ENCODE measurements around the gene MRS2.
"Not testable (repeated sequence)": the region's sequence is repeated elsewhere in the genome, so short reads cannot be mapped to it uniquely, and the experiment has no call there.

Gene MRS2

GRCh38 chr6:24378473-24379097 lies 24.2 kb upstream of the MRS2 start:
- CTCF ChIA-PET, result interaction anchor here (0.7 kb wide), 1 partner anchor 9 kb away, joined by 3 read pairs; no protein-coding TSS in a partner anchor
- TF ChIP-seq ZNF384 (IDR thresholded peaks at IDR 0.05), result no peak
- TF ChIP-seq CTBP1 (IDR thresholded peaks at IDR 0.05; ENCODE audit: borderline replicate concordance), result no peak
- TF ChIP-seq BHLHE40 (IDR thresholded peaks at IDR 0.05; ENCODE audit: borderline replicate concordance), result no peak
- TF ChIP-seq SP1 (IDR thresholded peaks at IDR 0.05), result no peak
- no peak for TF ChIP-seq HDGF (IDR thresholded peaks at IDR 0.05; ENCODE audit: borderline replicate concordance)
- no peak for TF ChIP-seq SUZ12 (IDR thresholded peaks at IDR 0.05)
- no peak for TF ChIP-seq L3MBTL2 (conservative IDR thresholded peaks at IDR 0.05)
- DNase-seq (ENCODE audit: extremely low spot score), result no peak
- POLR2A ChIA-PET, result no interaction called here

DNA sequence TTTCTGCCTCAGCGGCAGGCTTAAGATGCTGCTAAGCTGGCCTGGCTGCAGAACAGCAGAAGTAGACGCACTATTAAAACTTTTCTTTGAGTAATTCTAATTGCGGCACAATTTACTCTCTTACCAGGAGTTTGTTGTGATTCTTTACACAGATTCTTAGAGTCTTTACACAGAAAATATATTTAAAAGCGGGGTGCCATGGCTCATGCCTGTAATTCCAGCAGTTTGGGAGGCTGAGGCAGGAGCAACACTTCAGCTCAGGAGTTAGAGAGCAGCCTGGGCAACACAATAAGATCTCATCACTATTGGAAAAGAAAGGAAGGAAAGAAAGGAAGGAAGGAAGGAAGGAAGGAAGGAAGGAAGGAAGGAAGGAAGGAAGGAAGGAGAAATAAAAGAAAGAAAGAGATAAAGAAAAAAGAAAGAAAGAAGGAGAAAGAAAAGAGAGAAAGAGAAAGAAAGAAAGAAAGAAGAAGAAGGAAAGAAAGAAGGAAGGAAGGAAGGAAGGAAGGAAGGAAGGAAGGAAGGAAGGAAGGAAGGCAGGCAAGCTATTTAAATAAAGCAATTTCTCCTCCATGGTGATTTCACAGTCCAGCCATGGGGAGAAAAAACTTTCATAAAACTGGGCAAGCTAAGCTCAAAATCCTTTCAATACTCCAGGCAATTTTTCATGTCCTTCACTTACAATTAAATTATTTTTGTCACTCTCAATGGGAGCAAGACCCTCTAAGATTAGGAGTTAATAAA lies 21.1 kb upstream of the MRS2 start:
- TF ChIP-seq SUZ12 (IDR thresholded peaks at IDR 0.05), result no peak
- DNase-seq (ENCODE audit: extremely low spot score), result no peak
- ChIA-PET POLR2A (no interaction called here), CTCF (interaction anchor here (2.1 kb wide), 1 partner anchor 22 kb away, joined by 7 read pairs; no protein-coding TSS in a partner anchor)

- TF ChIP-seq ZNF384 (IDR thresholded peaks at IDR 0.05) (no peak), TARDBP (IDR thresholded peaks at IDR 0.05) (no peak), NFRKB (IDR thresholded peaks at IDR 0.05) (no peak), LEF1 (IDR thresholded peaks at IDR 0.05; ENCODE audit: borderline replicate concordance) (no peak), ELF4 (IDR thresholded peaks at IDR 0.05) (no peak), HDGF (IDR thresholded peaks at IDR 0.05; ENCODE audit: borderline replicate concordance) (no peak), SUZ12 (IDR thresholded peaks at IDR 0.05) (no peak), SP1 (IDR thresholded peaks at IDR 0.05) (no peak)
- TF ChIP-seq, protein P1, sequence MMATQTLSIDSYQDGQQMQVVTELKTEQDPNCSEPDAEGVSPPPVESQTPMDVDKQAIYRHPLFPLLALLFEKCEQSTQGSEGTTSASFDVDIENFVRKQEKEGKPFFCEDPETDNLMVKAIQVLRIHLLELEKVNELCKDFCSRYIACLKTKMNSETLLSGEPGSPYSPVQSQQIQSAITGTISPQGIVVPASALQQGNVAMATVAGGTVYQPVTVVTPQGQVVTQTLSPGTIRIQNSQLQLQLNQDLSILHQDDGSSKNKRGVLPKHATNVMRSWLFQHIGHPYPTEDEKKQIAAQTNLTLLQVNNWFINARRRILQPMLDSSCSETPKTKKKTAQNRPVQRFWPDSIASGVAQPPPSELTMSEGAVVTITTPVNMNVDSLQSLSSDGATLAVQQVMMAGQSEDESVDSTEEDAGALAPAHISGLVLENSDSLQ (IDR thresholded peaks at IDR 0.05), result no peak
- DNase-seq (ENCODE audit: extremely low spot score), result no peak
- ChIA-PET CTCF (no interaction called here), POLR2A (no interaction called here)
These were observed 20.6 kb upstream of the MRS2 start for GRCh38 chr6:24382220-24382540.

- POLR2A ChIA-PET; CTCF ChIA-PET; DNase-seq (ENCODE audit: extremely low spot score): not testable (repeated sequence)
These were observed 19.7 kb upstream of the MRS2 start for GRCh38 chr6:24382891-24383494.

DNA sequence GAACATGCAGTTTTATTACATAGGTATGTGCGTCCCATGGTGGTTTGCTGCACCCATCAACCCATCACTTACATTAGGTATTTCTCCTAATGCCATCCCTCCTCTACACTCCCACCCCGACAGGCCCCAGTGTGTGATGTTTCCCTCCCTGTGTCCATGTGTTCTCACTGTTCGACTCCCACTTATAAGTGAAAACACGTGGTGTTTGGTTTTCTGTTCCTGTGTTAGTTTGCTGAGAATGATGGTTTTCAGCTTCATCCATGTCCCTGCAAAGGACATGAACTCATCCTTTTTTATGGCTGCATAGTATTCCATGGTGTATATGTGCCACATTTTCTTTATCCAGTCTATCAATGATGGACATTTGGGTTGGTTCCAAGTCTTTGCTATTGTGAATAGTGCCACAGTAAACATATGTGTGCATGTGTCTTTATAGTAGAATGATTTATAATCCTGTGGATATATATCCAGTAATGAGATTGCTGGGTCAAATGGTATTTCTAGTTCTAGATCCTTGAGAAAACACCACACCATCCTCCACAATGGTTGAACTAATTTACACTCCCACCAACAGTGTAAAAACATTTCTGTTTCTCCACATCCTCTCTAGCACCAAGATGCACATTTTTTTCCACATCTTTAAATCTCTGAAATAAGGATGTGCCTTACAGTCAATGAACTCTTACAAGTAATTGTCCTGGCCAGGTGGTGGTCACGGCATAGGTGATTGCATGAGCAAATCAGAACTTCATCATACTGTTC lies 18.2 kb upstream of the MRS2 start:
- POLR2A ChIA-PET; CTCF ChIA-PET; DNase-seq (ENCODE audit: extremely low spot score): not testable (repeated sequence)

DNA sequence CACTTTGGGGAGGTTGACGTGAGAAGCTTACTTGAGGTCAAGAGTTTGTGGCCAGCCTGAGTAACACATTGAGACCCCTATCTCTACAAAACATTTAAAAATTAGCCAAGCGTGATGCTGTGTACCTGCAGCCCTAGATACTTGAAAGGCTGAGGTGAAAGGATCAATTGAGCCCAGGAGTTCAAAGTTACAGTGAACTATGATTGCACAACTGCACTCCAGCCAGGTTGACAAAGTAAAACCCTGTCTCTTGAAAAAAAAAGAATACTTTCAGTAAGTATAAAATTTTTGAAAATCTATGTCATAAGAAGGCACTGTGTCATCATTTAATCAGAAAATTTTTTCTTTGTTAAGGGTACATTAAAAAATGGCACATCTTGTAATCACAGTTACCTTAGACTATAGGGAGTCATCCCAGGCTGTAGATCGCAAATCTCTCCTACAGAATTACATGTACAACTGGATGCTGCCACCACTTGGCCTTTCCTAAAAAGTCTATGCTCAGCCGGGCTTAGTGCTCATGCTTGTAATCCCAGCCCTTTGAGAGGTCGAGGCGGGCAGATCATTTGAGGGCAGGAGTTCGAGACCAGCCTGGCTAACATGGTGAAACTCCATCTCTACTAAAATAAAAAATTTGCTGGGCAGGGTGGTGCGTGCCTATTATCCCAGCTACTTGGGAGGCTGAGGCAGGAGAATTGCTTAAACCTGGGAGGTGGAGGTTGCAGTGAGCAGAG lies 17.0 kb upstream of the MRS2 start:
- no peak for DNase-seq (ENCODE audit: extremely low spot score)
- ChIA-PET POLR2A (no interaction called here), CTCF (interaction anchor here (1.2 to 4.0 kb wide), 4 partner anchors 16 to 102 kb away, joined by 3 to 37 read pairs (median 6); no protein-coding TSS in a partner anchor)
- TF ChIP-seq FOXM1 (IDR thresholded peaks at IDR 0.05; ENCODE audit: borderline replicate concordance) (no peak), ZNF384 (IDR thresholded peaks at IDR 0.05) (no peak), HDGF (IDR thresholded peaks at IDR 0.05; ENCODE audit: borderline replicate concordance) (no peak), SUZ12 (IDR thresholded peaks at IDR 0.05) (no peak)

DNA sequence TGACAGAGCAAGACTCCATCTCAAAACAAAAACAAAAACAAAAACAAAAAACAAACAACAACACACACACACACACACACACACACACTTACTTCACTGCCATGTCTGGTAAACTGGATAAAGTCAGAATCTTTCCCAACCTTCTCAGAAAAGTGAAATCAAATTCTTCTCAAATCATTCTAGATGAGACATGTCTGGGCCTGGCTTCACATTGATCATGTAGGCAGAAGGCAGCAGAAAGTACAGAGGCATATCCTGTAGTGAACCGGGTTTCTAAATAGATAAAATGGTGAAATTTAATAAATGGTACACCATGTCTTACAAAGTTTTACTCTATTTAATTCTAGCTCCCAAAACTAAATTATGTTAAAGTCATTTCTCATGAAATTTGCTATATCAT lies 14.9 kb upstream of the MRS2 start:
- DNase-seq (ENCODE audit: extremely low spot score), result no peak
- ChIA-PET CTCF (interaction anchor here (0.6 to 4.0 kb wide), 4 partner anchors 9 to 154 kb away, joined by 3 to 37 read pairs (median 5); no protein-coding TSS in a partner anchor), POLR2A (interaction anchor here (1.8 to 2.2 kb wide), 2 partner anchors 30 to 105 kb away, joined by 7 read pairs; partner anchors contain the start of gene DCDC2)

GRCh38 chr6:24391208-24391607 lies 11.5 kb upstream of the MRS2 start:
- ChIA-PET CTCF (no interaction called here), POLR2A (no interaction called here)
- DNase-seq (ENCODE audit: extremely low spot score), result no peak
- no peak for TF ChIP-seq LEF1 (IDR thresholded peaks at IDR 0.05; ENCODE audit: borderline replicate concordance)
- no peak for TF ChIP-seq ELF4 (IDR thresholded peaks at IDR 0.05)
- no peak for TF ChIP-seq SUZ12 (IDR thresholded peaks at IDR 0.05)
- TF ChIP-seq L3MBTL2 (conservative IDR thresholded peaks at IDR 0.05), result no peak
- TF ChIP-seq SP1 (IDR thresholded peaks at IDR 0.05), result no peak
- TF ChIP-seq, protein P1 (IDR thresholded peaks at IDR 0.05), result no peak
- TF ChIP-seq ARNT (IDR thresholded peaks at IDR 0.05), result no peak

More for the DNA sequence above, 14.9 kb upstream of the MRS2 start:
- TF ChIP-seq L3MBTL2 (conservative IDR thresholded peaks at IDR 0.05) (no peak), ELF4 (IDR thresholded peaks at IDR 0.05) (no peak), BHLHE40 (IDR thresholded peaks at IDR 0.05; ENCODE audit: borderline replicate concordance) (no peak), FOXA1 (IDR thresholded peaks at IDR 0.05) (no peak), SP1 (IDR thresholded peaks at IDR 0.05) (no peak)

Measured in HEK293T (cell line).